Astrocyte (in vitro differentiated cells and primary cell): ENCODE data around the gene FADS6.

ENCODE experiments used
- CTCF ChIP-seq: IDR thresholded peaks from 2 replicates; pipeline ENCODE4 v1.5.1; 2011; ENCODE audit warnings: low read depth, mild to moderate bottlenecking, inconsistent platforms, low read length, moderate library complexity; ENCODE audit not compliant: insufficient read depth
- EZH2 ChIP-seq: IDR thresholded peaks from 2 replicates; pipeline ENCODE4 v1.6.1; 2012; ENCODE audit warnings: mild to moderate bottlenecking, low read length, inconsistent platforms; ENCODE audit not compliant: insufficient read depth

- TF ChIP-seq CTCF = no peak
- no peak for TF ChIP-seq EZH2
Observed at GRCh38 chr17:74836191-74836590, 57.2 kb downstream of the FADS6 start.
